ENCODE results near the gene CUEDC2. TPM values are rescaled to one million over a fixed set of nuclear protein-coding genes. Genes with fewer than 3 reads are reported as not detected.

The CUEDC2 gene, protein sequence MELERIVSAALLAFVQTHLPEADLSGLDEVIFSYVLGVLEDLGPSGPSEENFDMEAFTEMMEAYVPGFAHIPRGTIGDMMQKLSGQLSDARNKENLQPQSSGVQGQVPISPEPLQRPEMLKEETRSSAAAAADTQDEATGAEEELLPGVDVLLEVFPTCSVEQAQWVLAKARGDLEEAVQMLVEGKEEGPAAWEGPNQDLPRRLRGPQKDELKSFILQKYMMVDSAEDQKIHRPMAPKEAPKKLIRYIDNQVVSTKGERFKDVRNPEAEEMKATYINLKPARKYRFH
- 51.9 TPM for total RNA-seq

DNA sequence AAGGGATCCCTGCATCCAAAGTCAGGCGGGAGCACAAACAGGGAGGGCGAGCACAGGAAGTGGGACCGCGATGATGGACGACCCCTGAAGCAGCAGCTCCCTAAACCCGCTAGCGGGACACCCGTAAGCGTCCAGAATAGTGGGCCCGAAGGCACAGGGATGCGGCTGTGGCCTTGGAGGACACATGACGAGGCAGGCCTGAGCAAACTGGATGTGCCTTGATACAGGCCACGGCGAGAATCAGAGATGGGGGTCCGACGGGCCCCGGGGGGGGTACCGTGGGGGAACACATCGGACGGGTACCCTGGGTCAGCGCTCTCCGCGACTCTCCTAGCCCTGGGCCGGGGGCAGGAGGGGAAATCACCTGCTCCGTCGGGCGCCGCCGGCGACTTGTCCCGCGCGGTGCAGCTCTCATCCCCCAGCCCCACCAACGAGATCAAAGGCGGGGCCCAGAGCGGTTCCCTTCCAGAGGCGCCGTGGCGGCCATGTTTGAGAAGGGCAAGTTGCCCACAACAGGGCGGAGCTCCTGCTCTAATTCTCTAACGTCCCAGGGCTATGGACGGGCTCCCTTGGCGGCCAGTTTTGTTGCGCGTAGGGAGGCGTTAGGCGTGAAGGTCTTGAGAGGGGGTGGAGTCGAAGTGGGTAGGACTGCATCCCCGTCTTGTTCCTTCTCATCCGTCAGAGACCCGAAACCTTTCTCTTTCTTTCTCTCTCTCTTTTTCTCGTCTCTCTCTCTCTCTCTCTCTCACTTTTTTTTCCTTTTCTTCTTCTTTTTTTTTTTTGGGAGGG is at the start of gene CUEDC2:
TSS of gene CUEDC2 (minus strand) at position 413 of the 789 bp plus-strand sequence. CDS start 7,386 bp downstream, outside the sequence.
- DNase-seq (ENCODE audit: low spot score): peak; percentile 96

DNA sequence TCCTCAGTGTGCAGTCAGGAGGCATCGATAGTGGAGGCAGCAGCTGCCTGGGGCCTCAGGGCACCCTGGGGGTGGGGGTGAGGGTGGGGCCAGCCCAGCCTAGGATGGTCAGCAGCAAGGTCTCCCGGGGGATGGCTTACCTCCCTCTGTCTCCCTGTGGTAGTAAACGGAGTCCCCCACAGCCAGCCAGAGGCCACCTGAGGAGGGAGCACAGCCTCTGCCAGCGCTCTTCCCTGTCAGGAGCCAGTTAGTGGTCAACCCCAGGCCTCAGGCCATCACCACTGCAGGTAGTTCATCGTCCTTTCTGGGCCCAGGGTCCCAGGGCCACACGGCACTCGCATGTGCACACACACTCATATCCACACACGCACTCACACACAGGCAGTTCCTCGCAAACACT is 48.0 kb upstream of the CUEDC2 start:
- no peak for DNase-seq (ENCODE audit: low spot score)

DNA sequence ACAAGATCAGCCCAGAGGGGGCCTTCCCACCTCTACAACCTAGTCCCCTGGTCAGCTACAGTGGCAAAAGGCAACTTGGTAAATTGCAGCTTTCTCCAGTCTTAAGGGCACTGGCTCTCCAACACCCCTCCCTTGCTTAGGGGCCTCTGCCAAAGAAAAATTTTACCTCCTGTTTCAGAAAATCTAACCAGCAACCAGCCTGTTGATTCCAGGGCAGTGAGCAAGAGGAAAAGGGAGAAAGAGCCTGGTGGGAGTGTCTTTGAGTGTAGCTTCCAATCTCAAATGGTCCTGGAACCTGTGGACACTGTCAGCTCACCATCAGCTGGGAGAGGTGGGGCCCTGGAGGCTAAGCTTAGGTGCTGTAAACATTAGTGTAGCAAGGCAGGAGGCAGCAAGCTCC is 47.3 kb upstream of the CUEDC2 start:
- DNase-seq (ENCODE audit: low spot score): no peak

DNA sequence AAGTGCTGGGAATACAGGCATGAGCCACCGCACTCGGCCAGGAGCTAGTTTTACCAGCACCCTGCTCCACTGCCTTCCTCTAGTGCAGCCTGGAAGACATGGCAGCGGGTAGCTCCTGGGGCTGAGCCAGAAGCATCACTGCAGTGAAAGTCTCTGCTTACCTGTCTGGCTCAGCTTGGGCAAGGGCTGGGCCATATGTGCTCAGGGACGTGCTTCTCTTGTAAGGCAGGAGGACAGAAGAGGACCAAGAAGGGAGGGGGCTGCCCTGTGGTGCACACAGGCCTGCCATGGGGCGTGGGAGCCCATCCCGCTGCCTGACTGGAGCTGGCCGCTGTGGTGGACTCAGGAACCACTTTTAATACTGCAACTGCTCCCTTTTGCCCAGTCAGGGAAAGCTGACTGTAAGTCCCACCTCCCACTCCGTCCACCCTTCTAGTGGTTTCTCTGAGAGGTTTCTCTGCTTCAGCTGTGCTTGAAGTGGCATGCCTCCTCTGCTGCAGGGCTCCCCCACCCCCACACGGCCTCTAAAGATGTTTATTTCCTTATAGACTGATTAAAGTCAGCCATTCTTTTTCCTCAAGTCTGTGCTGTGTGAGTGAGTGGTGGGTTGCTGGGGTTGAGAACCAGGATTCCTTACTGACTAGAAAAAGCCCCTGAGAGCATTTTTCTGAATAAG is 44.2 kb upstream of the CUEDC2 start:
- DNase-seq (ENCODE audit: low spot score): no peak

DNA sequence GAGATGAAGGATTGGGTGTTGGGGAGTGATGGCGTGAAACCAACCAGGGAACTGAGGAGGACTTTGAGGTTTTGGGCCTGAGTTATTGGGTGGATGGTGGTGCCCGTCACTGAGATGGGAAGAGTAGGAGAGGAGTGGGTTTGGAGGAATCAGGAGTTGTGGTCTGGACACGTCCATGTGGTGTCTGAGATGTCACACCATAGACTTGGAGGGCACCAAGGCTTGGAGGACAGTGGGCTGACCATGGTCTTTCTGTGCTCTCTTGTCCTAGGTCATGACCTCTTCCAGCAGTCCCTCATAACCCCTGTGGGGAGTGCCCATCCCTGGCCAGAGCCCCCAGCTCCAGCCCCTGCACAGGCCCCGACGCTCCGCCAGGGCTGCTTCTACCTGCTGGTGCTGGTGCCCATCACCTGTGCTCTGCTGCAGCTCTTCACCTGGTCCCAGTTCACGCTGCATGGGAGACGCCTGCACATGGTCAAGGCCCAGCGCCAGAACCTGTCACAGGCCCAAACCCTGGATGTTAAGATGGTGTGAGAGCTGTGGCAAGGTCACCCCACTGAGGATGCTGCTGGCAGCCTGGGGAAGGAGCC is 43.2 kb upstream of the CUEDC2 start:
- DNase-seq (ENCODE audit: low spot score): no peak

DNA sequence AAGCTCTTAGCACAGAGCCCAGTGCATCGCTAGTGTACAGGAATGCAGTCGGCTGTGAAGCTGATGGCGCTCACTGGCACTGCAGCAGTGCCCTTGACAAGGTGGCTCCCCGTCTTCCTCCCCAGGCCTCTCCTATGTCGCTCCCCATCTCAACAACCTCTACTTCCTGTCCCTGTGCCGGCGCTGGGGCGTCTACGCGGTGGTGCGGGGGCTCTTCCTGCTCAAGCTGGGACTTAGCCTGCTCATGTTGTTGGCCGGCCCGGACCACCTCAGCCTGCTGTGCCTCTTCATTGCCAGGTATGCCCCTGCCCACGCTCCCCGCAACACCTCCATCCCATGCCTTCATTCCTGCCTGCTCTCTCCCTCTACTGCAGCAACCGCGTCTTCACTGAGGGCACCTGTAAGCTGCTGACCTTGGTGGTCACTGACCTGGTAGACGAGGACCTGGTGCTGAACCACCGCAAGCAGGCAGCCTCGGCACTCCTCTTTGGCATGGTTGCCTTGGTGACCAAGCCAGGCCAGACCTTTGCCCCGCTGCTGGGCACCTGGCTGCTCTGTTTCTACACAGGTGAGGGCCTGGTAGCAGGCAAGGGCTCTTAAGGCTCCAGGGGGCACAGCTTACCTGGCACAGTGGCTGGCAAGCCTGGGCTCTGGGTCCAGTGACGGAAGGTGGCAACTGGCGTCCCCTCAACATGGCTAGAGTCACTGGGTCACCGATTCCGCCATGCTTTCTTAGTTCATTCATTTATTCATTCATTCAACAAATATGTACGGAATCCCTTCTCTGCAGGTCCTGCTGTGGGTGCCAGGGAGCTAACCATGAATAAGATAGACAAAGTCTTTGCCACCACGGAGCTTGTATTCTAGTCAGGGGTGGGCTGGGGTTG is 41.3 kb upstream of the CUEDC2 start:
- no peak for DNase-seq (ENCODE audit: low spot score)

DNA sequence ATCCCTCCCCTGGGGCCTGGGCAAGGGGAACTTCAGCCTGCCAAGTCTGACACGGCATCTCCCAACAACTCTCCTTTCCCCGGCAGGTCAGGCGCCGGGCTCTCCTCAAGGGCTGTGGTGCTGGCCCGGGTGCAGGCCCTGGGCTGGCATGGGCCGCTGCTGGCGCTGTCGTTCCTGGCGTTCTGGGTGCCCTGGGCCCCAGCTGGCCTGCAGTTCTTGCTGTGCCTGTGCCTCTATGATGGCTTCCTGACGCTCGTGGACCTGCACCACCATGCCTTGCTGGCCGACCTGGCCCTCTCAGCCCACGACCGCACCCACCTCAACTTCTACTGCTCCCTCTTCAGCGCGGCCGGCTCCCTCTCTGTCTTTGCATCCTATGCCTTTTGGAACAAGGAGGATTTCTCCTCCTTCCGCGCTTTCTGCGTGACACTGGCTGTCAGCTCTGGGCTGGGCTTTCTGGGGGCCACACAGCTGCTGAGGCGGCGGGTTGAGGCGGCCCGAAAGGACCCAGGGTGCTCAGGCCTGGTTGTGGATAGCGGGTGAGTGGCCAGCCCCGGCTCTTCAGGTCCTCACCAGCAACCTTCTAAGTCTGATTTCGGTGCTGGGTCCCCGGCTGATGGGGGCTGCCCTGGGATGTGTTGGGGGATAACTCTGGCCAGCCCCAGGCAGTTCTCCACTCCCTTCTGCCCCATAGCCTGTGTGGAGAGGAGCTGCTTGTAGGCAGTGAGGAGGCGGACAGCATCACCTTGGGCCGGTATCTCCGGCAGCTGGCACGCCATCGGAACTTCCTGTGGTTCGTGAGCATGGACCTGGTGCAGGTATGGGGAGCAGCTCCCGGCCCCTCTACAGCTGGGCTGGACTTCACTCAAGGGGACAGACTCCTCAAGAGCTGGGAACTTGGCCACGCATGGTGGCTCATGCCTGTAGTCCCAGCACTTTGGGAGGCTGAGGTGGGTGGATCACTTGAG is 38.5 kb upstream of the CUEDC2 start:
- no peak for DNase-seq (ENCODE audit: low spot score)

DNA sequence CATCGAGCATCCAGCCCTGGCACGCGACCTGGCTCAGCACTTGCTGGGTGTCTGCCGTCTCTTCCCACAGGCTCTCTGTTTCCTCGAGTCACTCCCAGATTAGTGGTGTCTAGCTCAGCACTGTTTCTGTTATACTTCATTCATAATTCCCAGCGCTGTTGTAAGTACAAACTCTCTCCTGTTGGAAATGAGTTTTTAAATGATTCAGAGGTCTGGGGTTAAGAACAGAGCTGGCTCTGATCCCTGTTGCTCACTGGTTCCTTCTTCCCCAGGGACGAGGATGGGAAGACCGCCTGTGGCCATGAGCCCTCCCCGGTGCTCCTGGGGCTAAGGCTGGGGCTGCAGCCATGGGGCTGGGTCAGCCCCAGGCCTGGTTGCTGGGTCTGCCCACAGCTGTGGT is 36.3 kb upstream of the CUEDC2 start:
- no peak for DNase-seq (ENCODE audit: low spot score)

DNA sequence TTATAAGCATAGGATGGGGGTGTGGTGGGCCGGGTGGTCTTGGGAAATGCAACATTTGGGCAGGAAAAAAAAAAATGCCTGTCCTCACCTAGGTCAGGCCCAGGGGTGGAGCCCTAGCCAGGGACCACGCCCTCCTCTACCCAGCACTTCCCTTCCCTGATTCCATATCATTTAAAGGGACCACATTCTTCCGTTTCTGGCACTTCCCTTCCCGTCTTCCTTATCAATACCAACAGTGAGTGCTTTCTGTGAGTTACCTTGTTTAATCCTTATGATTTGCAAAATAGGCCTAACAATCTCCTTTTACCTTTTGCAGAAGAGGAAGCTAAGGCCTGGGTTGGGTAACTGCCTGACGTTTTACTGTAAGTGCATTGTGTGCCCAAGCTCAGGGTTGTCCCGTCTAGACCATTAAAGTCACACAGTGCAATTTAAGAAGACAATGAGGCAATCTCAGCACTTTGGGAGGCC is 35.6 kb upstream of the CUEDC2 start:
- no peak for DNase-seq (ENCODE audit: low spot score)

DNA sequence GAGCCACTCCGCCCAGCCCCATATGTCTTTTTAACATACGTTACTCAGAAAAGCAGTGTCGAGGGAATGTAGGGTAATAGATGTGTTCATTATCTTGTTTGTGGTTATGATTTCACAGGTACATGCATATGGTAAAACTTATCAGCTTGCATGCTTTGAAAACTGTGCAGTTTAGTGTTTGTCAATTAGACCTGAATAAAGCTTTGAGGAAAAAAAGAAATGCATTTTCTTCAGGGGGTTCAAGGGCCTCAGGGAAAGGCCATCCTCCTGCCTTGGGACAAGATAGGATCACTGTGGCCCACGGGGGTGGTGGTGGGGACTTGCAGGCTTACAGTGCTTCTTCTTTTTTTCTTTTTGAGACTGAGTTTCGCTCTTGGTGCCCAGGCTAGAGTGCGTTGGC is 34.9 kb upstream of the CUEDC2 start:
- DNase-seq (ENCODE audit: low spot score): no peak

DNA sequence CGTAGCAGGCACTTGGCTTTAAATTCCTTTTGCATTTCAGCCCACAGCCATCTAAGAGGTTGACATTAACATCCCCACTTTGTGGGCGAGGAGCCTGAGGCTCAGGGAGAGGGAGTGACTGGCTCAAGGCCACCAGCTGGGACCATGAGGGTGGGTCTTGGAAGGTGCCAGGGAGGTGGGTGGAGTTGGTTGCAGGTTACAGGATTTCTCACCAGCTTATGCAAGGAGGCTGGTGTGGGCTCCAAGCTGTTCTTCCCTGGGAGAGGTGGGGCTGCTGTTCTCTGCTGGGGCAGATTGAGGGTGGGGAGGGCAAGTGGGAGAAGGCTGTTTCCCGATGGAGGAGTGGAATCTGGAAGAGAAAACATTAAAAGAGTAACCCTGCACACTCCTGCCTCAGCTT is 33.1 kb upstream of the CUEDC2 start:
- DNase-seq (ENCODE audit: low spot score): no peak

DNA sequence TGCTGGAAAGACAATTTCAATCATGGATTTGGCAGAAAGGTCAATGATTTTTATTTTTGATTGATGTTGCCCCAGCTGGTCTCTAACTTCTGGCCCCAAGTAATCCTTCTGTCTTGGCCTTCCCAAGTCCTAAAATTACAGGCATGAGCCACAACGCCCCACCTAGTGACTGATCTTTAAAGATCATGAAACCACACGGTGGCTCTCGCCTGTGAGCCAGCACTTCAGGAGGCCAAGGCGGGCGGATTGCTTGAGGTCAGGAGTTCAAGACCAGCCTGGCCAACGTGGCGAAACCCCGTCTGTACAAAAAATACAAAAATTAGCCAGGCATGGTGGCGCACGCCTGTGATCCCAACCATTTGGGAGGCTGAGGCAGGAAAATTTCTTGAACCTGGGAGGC is 31.6 kb upstream of the CUEDC2 start:
- no peak for DNase-seq (ENCODE audit: low spot score)

DNA sequence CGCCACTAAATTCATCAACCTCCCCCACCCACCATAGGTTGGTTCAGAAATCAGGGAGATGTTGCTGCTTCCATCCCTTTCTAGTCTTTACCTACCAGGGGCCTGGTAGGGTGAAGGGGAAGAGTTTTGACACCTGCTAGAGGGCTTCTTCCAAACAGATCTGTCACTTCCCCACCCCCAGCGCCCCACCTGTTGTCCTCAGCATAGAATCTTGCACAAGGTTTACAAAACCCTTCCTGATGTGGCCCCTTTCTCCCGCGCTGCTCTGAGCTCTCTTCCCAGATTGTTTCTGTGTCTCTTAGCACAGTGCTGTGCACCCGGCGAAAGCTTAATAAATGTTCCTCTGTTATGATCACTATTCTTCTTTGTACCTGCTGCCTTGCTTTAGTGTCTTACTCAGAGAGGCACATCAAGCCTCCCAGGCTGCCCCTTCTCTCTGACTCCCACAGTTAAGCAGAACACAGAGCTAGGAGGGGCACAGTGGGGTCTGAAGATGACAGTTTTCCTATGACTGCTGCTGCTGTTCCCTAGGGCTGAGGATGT is 30.2 kb upstream of the CUEDC2 start:
- no peak for DNase-seq (ENCODE audit: low spot score)

DNA sequence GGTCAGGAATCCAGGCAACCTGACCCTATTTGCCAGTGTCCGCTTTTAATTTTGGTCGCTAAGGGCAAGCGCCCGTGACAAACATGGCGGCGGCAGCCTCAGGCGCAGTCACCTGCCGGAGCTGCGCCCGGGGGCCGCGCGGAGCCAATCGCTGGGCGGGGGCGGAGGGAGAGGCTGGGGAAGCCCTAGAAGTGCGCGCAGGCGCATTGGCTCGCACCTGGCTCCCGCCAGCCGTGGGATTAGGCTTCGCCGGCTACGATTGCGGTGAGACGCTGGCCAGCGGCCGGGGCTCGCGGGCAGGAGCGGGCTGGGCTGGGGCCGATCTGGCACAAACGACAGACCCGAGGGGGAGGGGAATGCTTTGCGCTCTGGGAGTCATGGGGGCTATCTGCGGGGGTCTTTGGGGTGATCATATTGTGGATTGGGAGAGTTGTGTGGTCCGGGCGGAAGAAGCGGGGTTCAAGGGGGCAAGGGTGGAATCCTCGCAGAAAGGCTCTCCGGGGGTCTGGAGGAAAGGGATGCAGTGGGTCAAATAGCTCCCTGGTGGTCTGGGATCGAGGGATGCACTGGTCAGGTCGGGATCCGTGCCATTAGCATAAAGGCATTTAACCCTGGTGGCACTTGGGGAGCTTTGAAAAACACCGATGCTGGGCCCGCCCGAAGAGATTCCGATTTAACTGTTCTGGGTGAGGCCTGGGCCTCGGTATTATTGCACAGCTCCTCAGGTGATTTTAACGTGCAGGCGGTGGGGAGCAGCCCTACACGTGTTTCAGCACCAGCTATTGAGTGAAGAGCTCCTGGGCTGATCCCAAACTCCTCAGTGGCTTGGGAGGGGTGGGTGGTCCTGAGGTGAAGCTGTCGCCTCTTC is 29.0 kb upstream of the CUEDC2 start:
- peak; percentile 91 for DNase-seq (ENCODE audit: low spot score)

DNA sequence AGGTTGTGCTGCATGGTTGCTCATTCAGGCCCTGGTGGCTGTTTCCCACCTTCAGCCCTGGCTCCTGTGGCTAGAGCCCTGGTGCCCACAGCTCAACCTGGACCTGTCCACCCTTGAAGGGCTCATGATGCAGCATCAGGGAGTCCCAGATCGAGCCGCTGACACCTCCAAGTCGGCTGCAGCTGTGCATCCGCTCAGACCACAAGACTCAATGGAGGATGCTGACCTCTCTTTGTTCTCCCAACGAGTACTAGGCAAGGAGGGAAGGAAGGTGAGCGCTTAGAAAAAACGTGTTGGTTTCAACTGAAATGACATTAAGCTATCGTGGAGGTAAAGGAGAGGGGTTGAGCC is 28.4 kb upstream of the CUEDC2 start:
- no peak for DNase-seq (ENCODE audit: low spot score)

DNA sequence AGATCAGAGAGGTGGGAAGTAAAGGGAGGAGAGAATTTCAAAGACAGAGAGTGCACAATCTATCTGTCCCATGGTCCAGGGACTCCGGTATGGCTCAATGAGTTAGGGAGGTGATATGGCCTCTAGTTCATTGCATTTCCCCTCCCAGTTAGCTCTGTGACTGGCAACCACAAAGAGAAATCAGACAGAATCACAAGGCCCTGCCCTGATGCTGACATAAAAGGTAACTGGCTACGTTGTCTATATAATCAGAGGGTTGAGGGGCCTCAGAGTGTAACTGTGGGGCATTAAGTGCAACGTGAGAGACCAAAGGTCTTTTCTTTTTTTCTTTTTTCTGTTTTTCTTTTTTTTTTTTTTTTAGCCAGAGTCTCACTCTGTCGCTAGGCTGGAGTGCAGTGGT is 26.3 kb upstream of the CUEDC2 start:
- no peak for DNase-seq (ENCODE audit: low spot score)

DNA sequence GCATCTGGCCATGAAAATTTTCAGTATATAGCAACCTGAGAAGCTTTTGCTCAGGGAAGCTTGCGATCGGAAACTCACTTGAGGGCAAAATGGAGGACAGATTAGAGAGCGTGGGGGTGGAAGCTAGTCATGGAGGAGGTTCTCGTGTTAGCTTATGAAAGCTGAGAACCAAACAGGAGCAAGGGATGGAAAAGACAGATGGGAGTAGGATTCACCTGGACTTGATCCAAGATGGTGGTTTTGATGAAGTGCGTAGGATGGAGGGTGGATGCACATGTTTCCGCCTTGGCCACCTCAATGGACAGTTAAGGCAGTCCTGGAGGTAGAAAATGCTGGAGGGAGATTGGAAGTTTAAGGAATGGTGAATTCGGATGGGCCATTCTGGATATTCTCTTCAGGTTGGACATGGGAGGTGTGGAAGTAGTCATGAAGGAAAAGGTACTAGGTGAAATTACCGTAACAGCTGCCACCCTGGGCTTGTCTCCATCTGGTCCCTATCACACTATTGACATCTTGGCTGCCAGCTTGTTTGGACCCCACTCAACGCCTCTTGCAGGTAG is 25.3 kb upstream of the CUEDC2 start:
- no peak for DNase-seq (ENCODE audit: low spot score)

DNA sequence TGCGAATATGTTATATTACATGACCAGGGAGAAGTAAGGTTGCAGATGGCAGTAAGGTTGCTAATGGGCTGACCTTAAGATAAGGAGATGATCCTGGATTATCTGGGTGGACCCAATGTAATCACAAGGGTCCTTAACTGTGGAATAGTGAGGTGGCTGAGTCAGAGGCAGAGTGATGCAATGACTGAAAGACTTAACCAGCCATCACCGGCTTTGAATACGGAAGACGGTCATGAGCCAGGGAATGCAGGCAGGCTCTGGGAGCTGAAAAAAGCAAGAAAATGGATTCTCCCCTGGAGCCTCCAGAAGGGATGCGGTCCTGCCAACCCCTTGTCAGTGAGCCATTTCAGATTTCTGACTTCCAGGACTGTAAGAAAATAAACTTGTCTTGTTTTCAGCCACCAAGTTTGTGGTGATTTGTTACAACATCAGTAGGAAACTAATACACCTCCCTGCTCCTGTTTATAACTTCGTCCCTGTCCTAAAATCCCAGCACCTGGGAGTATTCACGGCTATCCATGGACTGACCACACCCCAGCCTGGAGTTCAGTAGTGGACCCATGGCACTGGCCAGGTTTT is 23.6 kb upstream of the CUEDC2 start:
- DNase-seq (ENCODE audit: low spot score): no peak
